K562 (cell line): ENCODE data around the gene RAPGEF5. TPM values are rescaled to one million over a fixed set of nuclear protein-coding genes. Genes with fewer than 3 reads are reported as not detected.

ENCODE experiments used
- ATAC-seq: fragments of 200-7000 bp; cut with Tn5 transposase; 3 replicates; pipeline ENCODE4 v1.9.1; 2020; ENCODE audit warnings: moderate library complexity
- BruUV-seq: library from RNA; stranded (reverse); fragments of 400-500 nt; replicated peaks from 2 replicates; lab custom pipeline; 2021; lab: Mats Ljungman, UMichigan
- CTCF ChIA-PET: fragments of 300-600 bp; formaldehyde crosslinking; extraction: SDS; loops from one replicate; lab custom pipeline; 2021; ENCODE audit warnings: low intra/inter-chr PET ratio; lab: Yijun Ruan, JAX
- POLR2A ChIA-PET: fragments of 300-600, 350-650 bp; sonication (Branson Sonifier 250); formaldehyde crosslinking; extraction: SDS; loops from one replicate; lab custom pipeline; 2021; ENCODE audit warnings: antibody characterized with exemption, inconsistent platforms; lab: Yijun Ruan, JAX
- DNase-seq, 4 experiments: peaks; one replicate each; pipeline versions ENCODE4 v3.0.0 to v3.0.0-alpha.2; 2011 to 2018; ENCODE audit warnings: low spot score in 3 of 4, mixed read lengths in 3 of 4; ENCODE audit errors: extremely low read depth in 1 of 4
- FAIRE-seq: peaks from 2 replicates; lab custom pipeline; 2011; peaks lifted over from hg19 to GRCh38; lab: Jason Lieb, UNC
- H2AFZ ChIP-seq: 2 replicates; pipeline ENCODE4 v1.6.0; 2011; ENCODE audit warnings: low read depth, low read length, control low read depth, inconsistent platforms
- H3K27ac ChIP-seq: fragments of 200-600 bp; 3 replicates; pipeline ENCODE4 v1.8.0; 2011; ENCODE audit warnings: low read depth, mild to moderate bottlenecking, control low read depth, inconsistent platforms, low read length, moderate library complexity, mixed read lengths; ENCODE audit errors: extremely low read depth
- H3K27me3 ChIP-seq, 2 experiments: fragments of 300-600 bp in 1 of 2; 2 replicates in 1 of 2; 3 replicates in 1 of 2; pipeline versions ENCODE4 v1.6.0 to v1.8.0; 2011; ENCODE audit warnings: inconsistent platforms in 2 of 2, low read length in 2 of 2, mild to moderate bottlenecking in 1 of 2, mixed read lengths in 1 of 2, moderate library complexity in 1 of 2; ENCODE audit not compliant: control insufficient read depth in 2 of 2, insufficient read depth in 2 of 2
- H3K36me3 ChIP-seq: fragments of 300-600 bp; 3 replicates; pipeline ENCODE4 v1.8.0; 2011; ENCODE audit warnings: mild to moderate bottlenecking, low read length, inconsistent platforms; ENCODE audit not compliant: control insufficient read depth, insufficient read depth
- H3K4me1 ChIP-seq, 2 experiments: fragments of 200-600 bp in 1 of 2; replicated peaks in 1 of 2; 2 replicates in 1 of 2; 3 replicates in 1 of 2; pipeline versions ENCODE4 v1.5.1 to v1.8.0; 2011; ENCODE audit warnings: inconsistent platforms in 2 of 2, low read length in 2 of 2, mild to moderate bottlenecking in 1 of 2, mixed read lengths in 1 of 2, moderate library complexity in 1 of 2; ENCODE audit not compliant: control insufficient read depth in 2 of 2, insufficient read depth in 2 of 2
- H3K4me2 ChIP-seq: 2 replicates; pipeline ENCODE4 v1.6.1; 2011; ENCODE audit warnings: low read length, control low read depth, inconsistent platforms, mixed read lengths; ENCODE audit not compliant: insufficient read depth
- H3K4me3 ChIP-seq: fragments of 200-600 bp; sonication (generic), shearing (Covaris generic); 2 replicates; pipeline ENCODE4 v1.5.1; 2016; ENCODE audit warnings: control low read depth, inconsistent platforms
- H3K79me2 ChIP-seq: fragments of 200-600 bp; 3 replicates; pipeline ENCODE4 v1.8.0; 2011; ENCODE audit warnings: low read length, inconsistent platforms; ENCODE audit not compliant: control insufficient read depth, insufficient read depth
- H3K9ac ChIP-seq, 2 experiments: 2 replicates each; pipeline versions ENCODE4 v1.6.0 to v1.6.1; 2011; ENCODE audit warnings: low read depth in 2 of 2, low read length in 2 of 2, control low read depth in 1 of 2, inconsistent platforms in 1 of 2, mild to moderate bottlenecking in 1 of 2, mixed read lengths in 1 of 2; ENCODE audit not compliant: insufficient read depth in 1 of 2
- H3K9me1 ChIP-seq: one replicate; pipeline ENCODE4 v1.6.0; 2011; ENCODE audit warnings: inconsistent platforms, mild to moderate bottlenecking, low read length, moderate library complexity; ENCODE audit not compliant: control insufficient read depth, insufficient read depth
- H3K9me3 ChIP-seq: replicated peaks from 2 replicates; pipeline ENCODE4 v1.5.1; 2011; ENCODE audit warnings: low read depth, low read length, inconsistent platforms; ENCODE audit not compliant: control insufficient read depth, insufficient read depth
- H4K20me1 ChIP-seq: replicated peaks from 2 replicates; pipeline ENCODE4 v1.6.1; 2011; ENCODE audit warnings: low read length, inconsistent platforms, mixed read lengths; ENCODE audit not compliant: control insufficient read depth, insufficient read depth
- HMG20B ChIP-seq: fragments of 250-450 bp; sonication (Bioruptor Pico); IDR thresholded peaks from 2 replicates; pipeline ENCODE4 v1.5.0; 2021; ENCODE audit warnings: mild to moderate bottlenecking
- KDM5B ChIP-seq: fragments of 200-600 bp; sonication (generic); IDR thresholded peaks from 2 replicates; pipeline ENCODE4 v1.6.1; 2012; ENCODE audit warnings: low read depth, mild to moderate bottlenecking, moderate library complexity, low read length, control low read depth, inconsistent platforms; ENCODE audit not compliant: insufficient replicate concordance
- U2AF1 ChIP-seq: fragments of 200-400 bp; formaldehyde crosslinking; optimal IDR thresholded peaks from 2 replicates; pipeline ENCODE3; 2017; ENCODE audit warnings: mild to moderate bottlenecking, low read depth, low read length, moderate library complexity
- ZNF644 ChIP-seq: fragments of 200-800 bp; sonication (Bioruptor generic); IDR thresholded peaks from 2 replicates; pipeline ENCODE4 v1.6.1; 2016; ENCODE audit warnings: low read depth, missing genetic modification characterization, missing compliant biosample characterization
- WGBS: fragments of 100-300 bp; shearing (Covaris generic); methylation state at CpG from one replicate; pipeline ENCODE4 v1.1.6; 2016; ENCODE audit warnings: low coverage, mixed read lengths; ENCODE audit not compliant: insufficient coverage; ENCODE audit errors: missing lambda C conversion rate; 5-methylcytosine and 5-hydroxymethylcytosine counted together
- in situ Hi-C: fragments of 300-500 bp; cut with MboI; formaldehyde crosslinking; loops from 4 replicates; pipeline ENCODE4 v1.15.0; 2018; ENCODE audit warnings: inconsistent platforms, mixed read lengths
- intact Hi-C: fragments of 100-400 bp; cut with micrococcal nuclease; formaldehyde crosslinking; loops from 2 replicates; pipeline ENCODE4 v1.14.2; 2022
- polyA plus RNA-seq, 8 experiments: library from polyadenylated mRNA; depleted of rRNA in 4 of 8; stranded (reverse) in 5 of 8; unstranded in 3 of 8; fragments of >200 nt; fragmentation: Nextera tagmentation in 2 of 8; fragmentation: Illumina TruSeq in 1 of 8; extraction: Ambion mirVana in 2 of 8; extraction: Trizol in 1 of 8; gene quantifications; 2 replicates each; pipeline versions ENCODE4 v1.2.1 to v1.2.3, GENCODE V29; 2011 to 2014; ENCODE audit warnings: inconsistent platforms in 1 of 8, missing spikeins in 1 of 8
- total RNA-seq, 7 experiments: library from RNA; depleted of rRNA in 6 of 7; stranded (reverse); fragments of >200 nt in 6 of 7; fragmentation: Illumina TruSeq in 2 of 7; extraction: Trizol in 2 of 7; gene quantifications; 2 replicates each; pipeline versions ENCODE4 v1.2.1 to v1.2.3, GENCODE V29; 2011 to 2021; ENCODE audit warnings: low replicate concordance in 1 of 7
- TF ChIP-seq, protein P1 (sequence below), 2 experiments: IDR thresholded peaks; 2 replicates each; pipeline ENCODE4 v1.6.1; 2012; ENCODE audit warnings: improper control_type of control experiment in 2 of 2, low read depth in 2 of 2, low read length in 2 of 2, borderline replicate concordance in 1 of 2
- TF ChIP-seq, protein P2 (sequence below): fragments of 250-450 bp; sonication (Bioruptor Pico); IDR thresholded peaks from 2 replicates; pipeline ENCODE4 v1.9.0; 2021; ENCODE audit warnings: mild to moderate bottlenecking, inconsistent platforms
- TF ChIP-seq, protein P3 (sequence below): fragments of 250-450 bp; sonication (Bioruptor Pico); IDR thresholded peaks from 2 replicates; pipeline ENCODE4 v1.8.0; 2022; ENCODE audit warnings: moderate library complexity, mild to moderate bottlenecking, inconsistent platforms
- TF ChIP-seq, protein P4 (sequence below), 2 experiments: fragments of 450-650 bp in 1 of 2; sonication (generic) in 1 of 2; formaldehyde crosslinking; conservative IDR thresholded peaks; 2 replicates each; pipeline versions ENCODE4 v1.4.0 to v1.8.1; 2020 to 2022; ENCODE audit warnings: mild to moderate bottlenecking in 1 of 2, missing genetic modification reagents in 1 of 2

RAPGEF5 gene
- total and polyA plus RNA-seq, 9 of the 15 experiments (the other 6 are each of a cell fraction or from before 2014, with no cell fraction given) = 0.39 to 2.0 (median 1.1) TPM

DNA sequence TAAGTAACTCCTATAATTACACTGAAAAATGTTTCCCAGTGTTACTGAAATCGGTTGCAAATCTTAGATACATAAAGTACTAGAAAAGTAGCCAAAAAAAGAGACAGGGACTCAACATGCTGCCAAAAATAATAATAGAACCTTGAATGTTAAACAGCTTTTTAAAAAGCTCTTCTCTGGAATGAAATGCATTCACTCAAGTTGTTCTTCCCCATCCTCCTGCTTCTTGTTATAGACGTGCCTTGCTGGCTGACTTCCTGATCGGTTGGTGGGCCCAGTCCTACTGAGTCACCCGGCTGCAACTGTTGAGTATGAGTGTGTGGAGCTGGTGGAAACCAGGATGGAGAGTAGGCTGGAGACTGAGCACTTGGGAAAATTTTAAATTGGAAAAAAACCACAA lies 30.6 kb upstream of the RAPGEF5 start:
- FAIRE-seq (no peak), DNase-seq (no peak), ATAC-seq (no peak)
- H3K9me3 ChIP-seq = no peaks in the 10 kb centered on the region
- intact Hi-C loops (no loop called here), in situ Hi-C loops (no loop called here)
- peaks cover 0 to 5% of the 10 kb centered on the region in 2 experiments; a peak in 1 of 5 replicates for H3K4me1 ChIP-seq
- TF ChIP-seq, protein P1, sequence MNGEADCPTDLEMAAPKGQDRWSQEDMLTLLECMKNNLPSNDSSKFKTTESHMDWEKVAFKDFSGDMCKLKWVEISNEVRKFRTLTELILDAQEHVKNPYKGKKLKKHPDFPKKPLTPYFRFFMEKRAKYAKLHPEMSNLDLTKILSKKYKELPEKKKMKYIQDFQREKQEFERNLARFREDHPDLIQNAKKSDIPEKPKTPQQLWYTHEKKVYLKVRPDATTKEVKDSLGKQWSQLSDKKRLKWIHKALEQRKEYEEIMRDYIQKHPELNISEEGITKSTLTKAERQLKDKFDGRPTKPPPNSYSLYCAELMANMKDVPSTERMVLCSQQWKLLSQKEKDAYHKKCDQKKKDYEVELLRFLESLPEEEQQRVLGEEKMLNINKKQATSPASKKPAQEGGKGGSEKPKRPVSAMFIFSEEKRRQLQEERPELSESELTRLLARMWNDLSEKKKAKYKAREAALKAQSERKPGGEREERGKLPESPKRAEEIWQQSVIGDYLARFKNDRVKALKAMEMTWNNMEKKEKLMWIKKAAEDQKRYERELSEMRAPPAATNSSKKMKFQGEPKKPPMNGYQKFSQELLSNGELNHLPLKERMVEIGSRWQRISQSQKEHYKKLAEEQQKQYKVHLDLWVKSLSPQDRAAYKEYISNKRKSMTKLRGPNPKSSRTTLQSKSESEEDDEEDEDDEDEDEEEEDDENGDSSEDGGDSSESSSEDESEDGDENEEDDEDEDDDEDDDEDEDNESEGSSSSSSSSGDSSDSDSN (IDR thresholded peaks at IDR 0.05; ENCODE audit: borderline replicate concordance in 1 of 2, low read depth in 2 of 2, low read length in 2 of 2) = no peak
- TF ChIP-seq, protein P2, sequence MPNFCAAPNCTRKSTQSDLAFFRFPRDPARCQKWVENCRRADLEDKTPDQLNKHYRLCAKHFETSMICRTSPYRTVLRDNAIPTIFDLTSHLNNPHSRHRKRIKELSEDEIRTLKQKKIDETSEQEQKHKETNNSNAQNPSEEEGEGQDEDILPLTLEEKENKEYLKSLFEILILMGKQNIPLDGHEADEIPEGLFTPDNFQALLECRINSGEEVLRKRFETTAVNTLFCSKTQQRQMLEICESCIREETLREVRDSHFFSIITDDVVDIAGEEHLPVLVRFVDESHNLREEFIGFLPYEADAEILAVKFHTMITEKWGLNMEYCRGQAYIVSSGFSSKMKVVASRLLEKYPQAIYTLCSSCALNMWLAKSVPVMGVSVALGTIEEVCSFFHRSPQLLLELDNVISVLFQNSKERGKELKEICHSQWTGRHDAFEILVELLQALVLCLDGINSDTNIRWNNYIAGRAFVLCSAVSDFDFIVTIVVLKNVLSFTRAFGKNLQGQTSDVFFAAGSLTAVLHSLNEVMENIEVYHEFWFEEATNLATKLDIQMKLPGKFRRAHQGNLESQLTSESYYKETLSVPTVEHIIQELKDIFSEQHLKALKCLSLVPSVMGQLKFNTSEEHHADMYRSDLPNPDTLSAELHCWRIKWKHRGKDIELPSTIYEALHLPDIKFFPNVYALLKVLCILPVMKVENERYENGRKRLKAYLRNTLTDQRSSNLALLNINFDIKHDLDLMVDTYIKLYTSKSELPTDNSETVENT (CRISPR knock-in tag) = no peak
- TF ChIP-seq U2AF1 (no peak), KDM5B (no peak), HMG20B (no peak), ZNF644 (tag) (no peak)
- TF ChIP-seq, protein P3, sequence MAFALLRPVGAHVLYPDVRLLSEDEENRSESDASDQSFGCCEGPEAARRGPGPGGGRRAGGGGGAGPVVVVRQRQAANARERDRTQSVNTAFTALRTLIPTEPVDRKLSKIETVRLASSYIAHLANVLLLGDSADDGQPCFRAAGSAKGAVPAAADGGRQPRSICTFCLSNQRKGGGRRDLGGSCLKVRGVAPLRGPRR (CRISPR knock-in tag) = no peak
- TF ChIP-seq, protein P4, sequence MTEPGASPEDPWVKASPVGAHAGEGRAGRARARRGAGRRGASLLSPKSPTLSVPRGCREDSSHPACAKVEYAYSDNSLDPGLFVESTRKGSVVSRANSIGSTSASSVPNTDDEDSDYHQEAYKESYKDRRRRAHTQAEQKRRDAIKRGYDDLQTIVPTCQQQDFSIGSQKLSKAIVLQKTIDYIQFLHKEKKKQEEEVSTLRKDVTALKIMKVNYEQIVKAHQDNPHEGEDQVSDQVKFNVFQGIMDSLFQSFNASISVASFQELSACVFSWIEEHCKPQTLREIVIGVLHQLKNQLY (CRISPR knock-in tag; conservative IDR thresholded peaks at IDR 0.05) = no peak
- H3K36me3 ChIP-seq = no peaks in the 10 kb centered on the region
- WGBS = 28% methylated on average over 4 of the region's 4 CpGs
- POLR2A ChIA-PET = interaction anchor here (1.5 to 1.6 kb wide), 2 partner anchors 12 to 15 kb away, joined by 3 to 6 read pairs; no protein-coding TSS in a partner anchor
- H3K4me2 ChIP-seq = no peak overlapping the region
- no peaks in the 10 kb centered on the region for H3K9me1 ChIP-seq
- CTCF ChIA-PET = no interaction called here
- no peaks in the 10 kb centered on the region for H3K79me2 ChIP-seq
- H4K20me1 ChIP-seq = no peaks in the 10 kb centered on the region
- H2AFZ ChIP-seq = no peak overlapping the region
- H3K9ac ChIP-seq = no peak overlapping the region
- BruUV-seq = no TSS peak
- no peak overlapping the region for H3K27ac ChIP-seq
- no peaks in the 10 kb centered on the region for H3K27me3 ChIP-seq
- no peak overlapping the region for H3K4me3 ChIP-seq
